Astrocyte of the cerebellum (primary cell): Measurements from ENCODE around the gene COLGALT1.

ENCODE experiments used
- DNase-seq: peaks from one replicate; pipeline ENCODE4 v3.0.0-alpha.2; 2011; ENCODE audit warnings: low read depth
- H3K4me3 ChIP-seq: 2 replicates; pipeline ENCODE4 v1.5.1; 2011; ENCODE audit warnings: mild to moderate bottlenecking, low read depth, low read length, moderate library complexity
- in situ Hi-C: cut with HindIII; loops from 2 replicates; pipeline ENCODE4 v1.10.0; 2017; ENCODE audit warnings: low sequenced_read_pairs
- TF ChIP-seq, protein P1 (sequence below): IDR thresholded peaks from 2 replicates; pipeline ENCODE4 v1.5.1; 2012; ENCODE audit warnings: low read length, low read depth, moderate library complexity, mild to moderate bottlenecking; ENCODE audit errors: missing control alignments

The COLGALT1 gene

DNA sequence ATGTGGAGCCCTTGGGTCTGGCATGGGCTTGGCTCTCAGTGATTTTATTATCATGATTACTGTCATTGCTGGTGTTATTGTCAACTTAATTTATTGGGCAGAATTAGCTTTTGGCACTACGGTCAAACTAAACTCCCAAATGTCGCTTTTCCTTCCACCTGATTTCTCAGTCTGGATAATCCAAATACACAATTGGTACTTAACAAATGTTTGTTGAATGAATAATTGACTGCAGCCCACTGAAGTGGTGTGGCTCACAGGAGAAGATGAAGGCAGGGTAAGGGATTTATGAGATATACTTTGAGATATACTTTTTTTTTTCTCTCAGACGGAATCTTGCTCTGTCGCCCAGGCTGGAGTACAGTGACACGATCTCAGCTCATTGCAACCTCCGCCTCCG lies 1.5 kb downstream of the COLGALT1 start:
- in situ Hi-C loops = no loop called here
- no peak for DNase-seq
- TF ChIP-seq, protein P1, sequence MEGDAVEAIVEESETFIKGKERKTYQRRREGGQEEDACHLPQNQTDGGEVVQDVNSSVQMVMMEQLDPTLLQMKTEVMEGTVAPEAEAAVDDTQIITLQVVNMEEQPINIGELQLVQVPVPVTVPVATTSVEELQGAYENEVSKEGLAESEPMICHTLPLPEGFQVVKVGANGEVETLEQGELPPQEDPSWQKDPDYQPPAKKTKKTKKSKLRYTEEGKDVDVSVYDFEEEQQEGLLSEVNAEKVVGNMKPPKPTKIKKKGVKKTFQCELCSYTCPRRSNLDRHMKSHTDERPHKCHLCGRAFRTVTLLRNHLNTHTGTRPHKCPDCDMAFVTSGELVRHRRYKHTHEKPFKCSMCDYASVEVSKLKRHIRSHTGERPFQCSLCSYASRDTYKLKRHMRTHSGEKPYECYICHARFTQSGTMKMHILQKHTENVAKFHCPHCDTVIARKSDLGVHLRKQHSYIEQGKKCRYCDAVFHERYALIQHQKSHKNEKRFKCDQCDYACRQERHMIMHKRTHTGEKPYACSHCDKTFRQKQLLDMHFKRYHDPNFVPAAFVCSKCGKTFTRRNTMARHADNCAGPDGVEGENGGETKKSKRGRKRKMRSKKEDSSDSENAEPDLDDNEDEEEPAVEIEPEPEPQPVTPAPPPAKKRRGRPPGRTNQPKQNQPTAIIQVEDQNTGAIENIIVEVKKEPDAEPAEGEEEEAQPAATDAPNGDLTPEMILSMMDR = no peak
- no peak overlapping the region for H3K4me3 ChIP-seq

DNA sequence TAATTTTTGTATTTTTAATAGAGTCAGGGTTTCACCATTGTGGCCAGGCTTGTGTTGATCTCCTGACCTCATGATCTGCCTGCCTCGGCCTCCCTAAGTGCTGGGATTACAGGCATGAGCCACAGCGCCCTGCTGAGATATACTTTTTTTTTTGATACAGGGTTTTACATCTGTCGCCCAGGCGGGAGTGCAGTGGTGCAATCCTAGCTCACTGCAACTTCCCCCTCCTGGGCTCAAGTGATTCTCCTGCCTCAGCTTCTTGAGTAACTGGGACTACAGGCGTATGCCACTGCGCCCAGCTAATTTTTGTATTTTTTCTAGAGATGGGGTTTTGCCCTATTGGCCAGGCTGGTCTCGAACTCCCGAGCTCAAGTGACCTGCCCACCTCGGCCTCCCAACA lies 2.0 kb downstream of the COLGALT1 start:
- in situ Hi-C loops = no loop called here
- DNase-seq = no peak
- no peak overlapping the region for H3K4me3 ChIP-seq
- TF ChIP-seq, protein P1 = no peak

DNA sequence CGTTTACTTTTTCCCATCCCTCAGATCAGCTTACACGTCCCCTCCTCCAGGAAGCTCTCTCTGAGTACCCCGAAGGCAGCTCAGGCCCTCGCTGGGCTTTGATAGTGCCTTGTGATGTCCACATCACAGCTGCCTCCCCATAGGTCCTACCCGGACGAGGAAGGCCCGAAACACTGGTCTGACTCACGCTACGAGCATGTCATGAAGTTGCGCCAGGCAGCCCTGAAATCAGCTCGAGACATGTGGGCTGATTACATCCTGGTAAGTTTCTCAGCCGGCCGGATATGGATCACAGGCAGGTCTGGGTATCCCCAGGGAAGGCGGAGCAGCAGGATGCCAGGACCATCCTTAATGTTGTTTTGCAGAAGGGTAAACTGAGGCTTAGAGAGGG lies 4.8 kb downstream of the COLGALT1 start:
- H3K4me3 ChIP-seq = no peak overlapping the region
- TF ChIP-seq, protein P1 = no peak
- no peak for DNase-seq
- in situ Hi-C loops = no loop called here

DNA sequence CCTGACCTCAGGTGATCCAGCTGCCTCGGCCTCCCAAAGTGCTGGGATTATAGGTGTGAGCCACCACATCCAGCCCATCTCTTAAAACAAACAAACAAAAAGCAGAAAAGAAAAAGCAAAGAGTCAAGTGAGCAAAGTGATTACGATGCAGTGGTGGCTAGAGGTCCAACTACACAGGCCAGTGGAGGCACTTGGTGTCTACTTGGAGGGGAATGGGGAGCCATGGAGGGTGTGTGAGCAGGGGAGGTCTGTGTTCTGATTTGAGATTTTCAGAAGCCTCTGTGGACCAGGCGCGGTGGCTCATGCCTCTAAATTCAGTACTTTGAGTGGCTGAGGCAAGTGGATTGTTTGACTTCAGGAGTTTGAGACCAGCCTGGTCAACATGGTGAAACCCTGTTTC lies 6.6 kb downstream of the COLGALT1 start:
- no peak for DNase-seq
- TF ChIP-seq, protein P1 = no peak
- no peak overlapping the region for H3K4me3 ChIP-seq
- in situ Hi-C loops = no loop called here

DNA sequence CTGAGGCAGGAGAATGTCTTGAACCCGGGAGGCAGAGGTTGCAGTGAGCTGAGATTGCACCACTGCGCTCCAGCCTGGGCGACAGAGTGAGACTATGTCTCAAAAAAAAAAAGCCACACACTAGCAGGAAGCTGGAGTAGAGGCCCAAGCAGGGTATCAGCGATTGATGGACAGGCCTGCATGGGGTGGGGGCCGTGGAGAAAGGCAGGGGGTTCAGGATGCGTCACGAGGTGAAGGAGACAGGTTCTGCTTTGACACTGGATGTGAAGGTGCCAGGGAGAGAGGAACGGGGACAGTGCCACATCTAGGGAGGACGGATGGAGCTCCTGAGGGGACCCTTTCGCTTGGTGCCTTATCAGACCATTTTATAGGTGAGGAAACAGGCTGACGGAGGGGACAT lies 7.1 kb downstream of the COLGALT1 start:
- in situ Hi-C loops = no loop called here
- TF ChIP-seq, protein P1 = no peak
- DNase-seq = no peak
- no peak overlapping the region for H3K4me3 ChIP-seq

DNA sequence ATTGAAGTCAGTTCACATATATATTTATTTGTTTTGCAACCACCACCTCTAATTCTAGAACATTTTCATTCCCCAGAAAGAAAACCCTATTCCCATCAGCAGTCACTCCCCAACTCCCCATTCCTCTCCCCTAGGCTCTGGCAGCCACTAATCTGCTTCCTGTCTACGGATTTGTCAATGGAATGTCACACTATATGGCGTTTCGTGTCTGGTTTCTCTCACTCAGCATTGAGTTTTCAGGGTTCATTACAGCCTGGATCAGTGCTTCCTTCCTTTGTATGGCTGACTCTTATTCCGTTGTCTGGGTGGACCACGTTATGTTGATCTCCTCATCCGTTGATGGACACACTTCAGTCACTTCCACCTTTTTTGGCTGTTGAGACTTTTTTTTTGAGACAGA lies 9.3 kb downstream of the COLGALT1 start:
- H3K4me3 ChIP-seq = no peak overlapping the region
- TF ChIP-seq, protein P1 = no peak
- in situ Hi-C loops = no loop called here
- DNase-seq = no peak

DNA sequence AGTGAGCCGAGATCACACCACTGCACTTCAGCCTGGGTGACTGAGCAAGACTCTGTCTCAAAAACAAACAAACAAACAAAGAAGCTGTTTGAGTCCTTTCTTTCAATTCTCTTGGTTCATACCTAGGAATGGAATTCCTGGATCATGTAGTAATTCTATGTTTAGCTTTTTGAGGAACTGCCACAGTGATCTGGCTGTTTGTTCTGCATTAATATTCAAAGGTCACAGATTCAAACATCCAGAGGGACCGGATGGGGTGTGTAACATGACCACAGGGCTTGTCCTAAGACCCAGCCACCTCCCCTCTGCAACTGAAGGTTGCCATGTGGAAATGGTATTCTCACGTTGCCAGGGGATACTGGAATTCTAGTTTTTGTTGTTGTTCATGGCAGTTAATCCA lies 10.2 kb downstream of the COLGALT1 start:
- DNase-seq = no peak
- in situ Hi-C loops = no loop called here
- no peak overlapping the region for H3K4me3 ChIP-seq
- TF ChIP-seq, protein P1 = no peak
